Peyer's patch (tissue), 4 donors: ENCODE data around the gene ENTPD6.

Experiments
- POLR2A ChIP-seq, 2 donors: fragments of 450-650 bp; IDR thresholded peaks; one replicate each; pipeline ENCODE4 v1.5.1; 2017; ENCODE audit warnings: antibody characterized with exemption in 2 of 2, mild to moderate bottlenecking in 2 of 2, moderate library complexity in 2 of 2
- TF ChIP-seq, protein P1 (sequence below), 6 experiments: fragments of 450-650 bp in 4 of 6; fragments of 200-600 bp in 2 of 6; sonication (generic) in 1 of 6; IDR thresholded peaks; one replicate each; pipeline ENCODE4 v1.5.1; 2017 to 2019; ENCODE audit warnings: antibody characterized with exemption in 6 of 6, mild to moderate bottlenecking in 3 of 6, moderate library complexity in 1 of 6

DNA sequence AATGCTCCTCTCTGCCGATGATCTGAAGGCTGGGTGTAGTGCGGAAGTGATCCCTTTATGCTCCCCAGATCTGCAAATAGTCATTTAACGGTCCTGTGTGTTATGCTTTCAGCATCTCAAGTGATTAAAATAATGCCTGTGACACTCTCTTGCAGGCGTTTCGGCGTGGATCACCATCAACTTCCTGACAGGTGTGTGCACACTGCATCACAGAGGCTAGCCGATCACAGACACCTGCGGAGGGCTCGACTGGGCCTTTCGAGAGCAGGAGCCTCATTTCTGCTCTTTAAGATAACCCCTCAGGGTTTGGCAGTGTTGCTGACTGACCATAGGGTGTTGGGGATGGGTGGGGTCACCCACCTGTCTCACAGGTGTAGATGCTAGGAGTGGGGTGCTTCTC, 20.0 kb downstream of the ENTPD6 start:
- TF ChIP-seq, protein P1, sequence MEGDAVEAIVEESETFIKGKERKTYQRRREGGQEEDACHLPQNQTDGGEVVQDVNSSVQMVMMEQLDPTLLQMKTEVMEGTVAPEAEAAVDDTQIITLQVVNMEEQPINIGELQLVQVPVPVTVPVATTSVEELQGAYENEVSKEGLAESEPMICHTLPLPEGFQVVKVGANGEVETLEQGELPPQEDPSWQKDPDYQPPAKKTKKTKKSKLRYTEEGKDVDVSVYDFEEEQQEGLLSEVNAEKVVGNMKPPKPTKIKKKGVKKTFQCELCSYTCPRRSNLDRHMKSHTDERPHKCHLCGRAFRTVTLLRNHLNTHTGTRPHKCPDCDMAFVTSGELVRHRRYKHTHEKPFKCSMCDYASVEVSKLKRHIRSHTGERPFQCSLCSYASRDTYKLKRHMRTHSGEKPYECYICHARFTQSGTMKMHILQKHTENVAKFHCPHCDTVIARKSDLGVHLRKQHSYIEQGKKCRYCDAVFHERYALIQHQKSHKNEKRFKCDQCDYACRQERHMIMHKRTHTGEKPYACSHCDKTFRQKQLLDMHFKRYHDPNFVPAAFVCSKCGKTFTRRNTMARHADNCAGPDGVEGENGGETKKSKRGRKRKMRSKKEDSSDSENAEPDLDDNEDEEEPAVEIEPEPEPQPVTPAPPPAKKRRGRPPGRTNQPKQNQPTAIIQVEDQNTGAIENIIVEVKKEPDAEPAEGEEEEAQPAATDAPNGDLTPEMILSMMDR (IDR thresholded peaks at IDR 0.05), result no peak
- no peak for TF ChIP-seq POLR2A (IDR thresholded peaks at IDR 0.05)
